ENCODE results near the gene RNF224. TPM values are rescaled to one million over a fixed set of nuclear protein-coding genes. Genes with fewer than 3 reads are reported as not detected.
A peak's percentile ranks its signal among the peaks of the same experiment; 100 is the strongest.

RNF224 gene
- total RNA-seq, 1 donor = 0.09 TPM

DNA sequence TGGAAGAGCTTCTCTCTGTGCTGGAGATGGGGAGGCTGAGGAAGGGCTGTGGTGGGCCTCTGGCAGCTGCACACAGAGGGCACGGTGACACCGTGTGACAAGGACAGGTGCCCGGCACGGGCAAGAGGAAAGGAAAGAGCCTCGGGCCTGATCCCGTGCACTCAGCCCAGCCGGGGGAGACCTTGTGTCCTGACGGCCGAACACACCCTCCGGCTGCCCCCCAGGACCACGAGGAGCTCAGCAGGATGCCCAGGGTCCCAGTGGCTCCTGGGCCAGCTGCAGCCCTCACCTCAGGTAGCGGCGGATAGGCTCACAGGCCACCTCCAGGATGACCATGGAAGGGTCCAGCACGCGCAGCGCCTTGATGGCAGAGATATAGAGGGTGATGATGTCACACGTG lies 44.5 kb upstream of the RNF224 start:
- TF ChIP-seq, protein P1, sequence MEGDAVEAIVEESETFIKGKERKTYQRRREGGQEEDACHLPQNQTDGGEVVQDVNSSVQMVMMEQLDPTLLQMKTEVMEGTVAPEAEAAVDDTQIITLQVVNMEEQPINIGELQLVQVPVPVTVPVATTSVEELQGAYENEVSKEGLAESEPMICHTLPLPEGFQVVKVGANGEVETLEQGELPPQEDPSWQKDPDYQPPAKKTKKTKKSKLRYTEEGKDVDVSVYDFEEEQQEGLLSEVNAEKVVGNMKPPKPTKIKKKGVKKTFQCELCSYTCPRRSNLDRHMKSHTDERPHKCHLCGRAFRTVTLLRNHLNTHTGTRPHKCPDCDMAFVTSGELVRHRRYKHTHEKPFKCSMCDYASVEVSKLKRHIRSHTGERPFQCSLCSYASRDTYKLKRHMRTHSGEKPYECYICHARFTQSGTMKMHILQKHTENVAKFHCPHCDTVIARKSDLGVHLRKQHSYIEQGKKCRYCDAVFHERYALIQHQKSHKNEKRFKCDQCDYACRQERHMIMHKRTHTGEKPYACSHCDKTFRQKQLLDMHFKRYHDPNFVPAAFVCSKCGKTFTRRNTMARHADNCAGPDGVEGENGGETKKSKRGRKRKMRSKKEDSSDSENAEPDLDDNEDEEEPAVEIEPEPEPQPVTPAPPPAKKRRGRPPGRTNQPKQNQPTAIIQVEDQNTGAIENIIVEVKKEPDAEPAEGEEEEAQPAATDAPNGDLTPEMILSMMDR (IDR thresholded peaks at IDR 0.05; ENCODE audit: insufficient read depth, low read length) = no peak
- H3K4me3 ChIP-seq (ENCODE audit: low read depth, low read length) = no peak overlapping the region
- no peak for DNase-seq (ENCODE audit: low read depth)

DNA sequence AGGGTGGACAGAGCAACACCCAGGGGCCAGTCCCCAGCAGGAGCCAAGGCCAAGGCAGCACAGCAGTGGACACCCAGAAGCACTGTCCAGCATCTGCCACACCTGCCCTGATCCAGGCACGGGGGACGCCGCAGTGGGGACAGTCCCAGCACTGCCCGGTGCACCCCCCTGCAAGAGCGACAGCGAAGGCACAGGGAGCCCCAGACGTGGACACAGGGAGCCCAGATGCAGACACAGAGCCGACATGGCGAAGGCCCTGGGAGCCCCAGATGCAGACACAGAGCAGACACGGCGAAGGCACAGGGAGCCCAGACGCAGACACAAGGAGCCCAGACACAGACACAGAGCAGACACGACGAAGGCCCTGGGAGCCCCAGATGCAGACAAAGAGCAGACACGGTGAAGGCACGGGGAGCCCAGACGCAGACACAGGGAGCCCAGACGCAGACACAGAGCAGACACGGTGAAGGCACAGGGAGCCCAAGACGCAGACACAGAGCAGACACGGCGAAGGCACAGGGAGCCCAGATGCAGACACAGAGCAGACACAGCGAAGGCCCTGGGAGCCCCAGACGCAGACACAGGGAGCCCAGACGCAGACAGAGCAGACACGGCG lies 43.2 kb upstream of the RNF224 start:
- H3K4me3 ChIP-seq (ENCODE audit: low read depth, low read length) = no peak overlapping the region
- TF ChIP-seq, protein P1 (IDR thresholded peaks at IDR 0.05; ENCODE audit: insufficient read depth, low read length) = no peak
- DNase-seq (ENCODE audit: low read depth) = no peak

DNA sequence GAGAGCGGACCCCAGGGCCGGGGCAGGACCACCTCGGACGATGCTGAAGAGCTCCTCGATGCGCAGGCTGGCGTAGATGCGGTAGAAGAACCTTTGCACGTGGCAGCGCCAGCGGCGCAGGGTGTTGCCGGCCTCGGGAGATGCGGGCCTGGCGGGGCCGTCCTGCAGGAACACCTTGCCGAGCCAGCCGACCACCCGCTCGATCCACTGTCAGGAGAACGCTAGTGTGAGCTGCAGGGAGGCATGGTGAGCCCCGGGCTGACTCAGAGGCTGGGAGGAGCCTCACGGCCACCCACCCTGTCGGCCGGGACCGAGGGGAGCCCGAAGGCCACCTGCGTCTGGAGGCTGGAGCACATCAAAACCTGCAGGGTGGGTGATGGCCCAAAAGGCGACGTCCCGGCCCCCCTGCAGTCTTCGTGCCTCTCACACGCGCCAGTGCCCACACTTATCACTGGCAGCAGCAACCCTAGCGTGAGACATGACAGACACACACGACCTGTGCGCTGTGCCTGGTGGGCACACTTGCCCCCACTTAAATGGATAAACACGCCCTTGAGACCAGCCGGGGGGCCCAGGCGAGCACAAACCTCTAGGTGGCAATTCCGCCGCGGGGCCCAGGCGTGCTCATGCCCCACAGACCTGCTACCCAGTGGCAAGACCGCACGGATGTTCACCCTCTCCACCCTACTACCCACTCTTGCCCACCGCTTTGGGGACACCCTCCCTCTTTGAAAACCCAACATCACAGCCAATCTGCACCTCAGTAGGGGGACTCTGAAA lies 42.2 kb upstream of the RNF224 start:
- TF ChIP-seq, protein P1 (IDR thresholded peaks at IDR 0.05; ENCODE audit: insufficient read depth, low read length) = no peak
- H3K4me3 ChIP-seq (ENCODE audit: low read depth, low read length) = no peak overlapping the region

DNA sequence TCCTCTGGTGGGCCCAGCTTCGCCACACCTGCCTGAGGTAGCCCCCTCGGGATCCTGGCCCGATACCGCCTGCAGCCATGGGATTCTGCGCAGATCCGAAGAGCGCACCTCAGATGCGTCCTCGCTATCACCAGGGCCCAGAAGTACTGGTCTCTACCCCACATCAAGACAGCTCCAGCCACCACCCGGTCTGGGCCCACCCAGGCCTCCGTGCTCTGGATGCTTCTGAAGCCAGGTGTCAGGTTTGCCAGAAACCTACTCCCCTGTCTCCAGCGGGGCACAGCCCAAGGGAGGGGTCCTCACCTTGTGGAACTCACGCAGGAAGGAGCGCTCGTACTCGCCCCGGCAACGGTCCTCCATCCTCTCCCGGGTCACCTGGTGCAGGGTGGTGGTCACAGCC lies 41.4 kb upstream of the RNF224 start:
- DNase-seq (ENCODE audit: low read depth) = no peak
- TF ChIP-seq, protein P1 (IDR thresholded peaks at IDR 0.05; ENCODE audit: insufficient read depth, low read length) = no peak
- no peak overlapping the region for H3K4me3 ChIP-seq (ENCODE audit: low read depth, low read length)

More for the DNA sequence above, 42.2 kb upstream of the RNF224 start:
- DNase-seq (ENCODE audit: low read depth) = no peak

DNA sequence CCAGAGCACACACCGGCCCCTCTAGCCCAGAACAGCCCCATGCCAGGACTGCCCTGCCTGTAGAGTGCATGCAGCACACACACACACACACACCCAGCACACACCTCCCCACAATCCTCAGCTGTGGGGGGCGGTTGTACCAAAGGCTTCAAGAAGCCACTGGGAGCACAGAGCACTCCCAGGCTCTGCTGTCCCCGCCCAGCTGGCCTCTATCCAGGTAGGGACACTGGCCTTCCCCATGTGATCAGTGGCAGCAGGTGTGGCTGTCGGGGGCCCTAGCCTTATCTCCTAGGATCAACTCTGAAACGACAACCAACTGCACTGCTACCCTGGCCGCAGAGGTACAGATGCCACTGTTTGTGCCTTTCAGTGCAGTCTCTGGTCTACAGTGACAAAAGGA lies 40.9 kb upstream of the RNF224 start:
- TF ChIP-seq, protein P1 (IDR thresholded peaks at IDR 0.05; ENCODE audit: insufficient read depth, low read length) = no peak
- peak overlapping the region; percentile 6 for H3K4me3 ChIP-seq (ENCODE audit: low read depth, low read length)
- no peak for DNase-seq (ENCODE audit: low read depth)

DNA sequence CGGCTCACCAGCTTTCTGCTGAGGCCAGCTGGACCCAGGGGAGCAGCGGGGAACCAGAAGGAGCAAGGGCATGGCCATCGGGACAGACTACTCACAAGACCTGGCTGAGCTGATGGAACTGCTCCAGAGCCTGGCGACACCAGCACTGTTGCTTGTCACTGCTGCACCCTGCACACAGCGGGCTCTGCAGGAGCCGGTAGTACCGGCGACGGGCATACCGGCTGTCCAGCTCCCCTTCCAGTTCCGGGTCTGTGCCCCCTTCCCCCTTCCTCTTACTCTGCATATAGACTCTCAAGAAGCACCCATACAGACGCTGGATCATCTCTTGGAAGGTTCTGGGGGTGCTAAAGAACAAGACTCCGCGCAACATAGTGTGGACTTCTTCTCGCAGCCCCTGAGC lies 39.9 kb upstream of the RNF224 start:
- H3K4me3 ChIP-seq (ENCODE audit: low read depth, low read length) = peak overlapping the region; percentile 96
- TF ChIP-seq, protein P1 (IDR thresholded peaks at IDR 0.05; ENCODE audit: insufficient read depth, low read length) = no peak
- DNase-seq (ENCODE audit: low read depth) = no peak

Data from fibroblast of the aortic adventitia (primary cell).